SK-N-SH (cell line): ENCODE data around the gene MEF2B. TPM values are rescaled to one million over a fixed set of nuclear protein-coding genes. Genes with fewer than 3 reads are reported as not detected.

Experiments
- CTCF ChIA-PET: fragments of 300-600, 350-600 bp; formaldehyde crosslinking; extraction: SDS; loops from one replicate; lab custom pipeline; 2021; lab: Yijun Ruan, JAX
- POLR2A ChIA-PET: fragments of 350-600 bp; sonication (Branson Sonifier 250); formaldehyde crosslinking; extraction: SDS; loops from one replicate; lab custom pipeline; 2020; ENCODE audit warnings: antibody characterized with exemption, inconsistent platforms; lab: Yijun Ruan, JAX
- DNase-seq: peaks from one replicate; pipeline ENCODE4 v3.0.0; 2012
- H2AFZ ChIP-seq: fragments of 200-600 bp; sonication (generic); 2 replicates; pipeline ENCODE4 v1.8.1; 2016; ENCODE audit warnings: antibody characterized with exemption, mild to moderate bottlenecking, low read depth
- H3F3A ChIP-seq: fragments of 200-600 bp; sonication (generic); replicated peaks from 2 replicates; pipeline ENCODE3; 2016; ENCODE audit warnings: antibody characterized with exemption, mild to moderate bottlenecking; ENCODE audit not compliant: insufficient read depth
- H3K27ac ChIP-seq, 2 experiments: fragments of 200-500 bp in 1 of 2; fragments of 200-600 bp in 1 of 2; sonication (Bioruptor generic) in 1 of 2; sonication (generic), shearing (Covaris generic) in 1 of 2; 2 replicates each; pipeline versions ENCODE4 v1.5.1 to v1.6.1; 2014 to 2016; ENCODE audit warnings: low read depth in 2 of 2, inconsistent platforms in 1 of 2, low read length in 1 of 2, mild to moderate bottlenecking in 1 of 2, mixed read lengths in 1 of 2
- H3K27me3 ChIP-seq: fragments of 200-600 bp; sonication (generic), shearing (Covaris generic); 2 replicates; pipeline ENCODE4 v1.6.1; 2016; ENCODE audit warnings: mixed run types; ENCODE audit not compliant: insufficient read depth
- H3K36me3 ChIP-seq, 2 experiments: fragments of 200-500 bp in 1 of 2; fragments of 200-600 bp in 1 of 2; sonication (Bioruptor generic) in 1 of 2; sonication (generic) in 1 of 2; replicated peaks in 1 of 2; 2 replicates each; pipeline versions ENCODE3 to v1.5.1; 2014 to 2016; ENCODE audit warnings: low read length in 1 of 2, mild to moderate bottlenecking in 1 of 2; ENCODE audit not compliant: insufficient read depth in 2 of 2, control insufficient read depth in 1 of 2
- H3K4me1 ChIP-seq, 2 experiments: fragments of 200-500 bp in 1 of 2; fragments of 200-600 bp in 1 of 2; sonication (Bioruptor generic) in 1 of 2; sonication (generic), shearing (Covaris generic) in 1 of 2; 2 replicates each; pipeline versions ENCODE4 v1.5.1 to v1.6.1; 2014 to 2016; ENCODE audit warnings: low read depth in 1 of 2, low read length in 1 of 2, mixed run types in 1 of 2; ENCODE audit not compliant: insufficient read depth in 2 of 2, control insufficient read depth in 1 of 2
- H3K4me2 ChIP-seq: fragments of 200-600 bp; sonication (generic), shearing (Covaris generic); 2 replicates; pipeline ENCODE4 v1.6.1; 2017; ENCODE audit warnings: mixed run types
- H3K4me3 ChIP-seq, 2 experiments: fragments of 200-500 bp in 1 of 2; fragments of 200-600 bp in 1 of 2; sonication (Bioruptor generic) in 1 of 2; sonication (generic), shearing (Covaris generic) in 1 of 2; 2 replicates each; pipeline versions ENCODE4 v1.5.1 to v1.8.1; 2014 to 2016; ENCODE audit warnings: low read depth in 2 of 2, inconsistent platforms in 1 of 2, low read length in 1 of 2, mild to moderate bottlenecking in 1 of 2, mixed read lengths in 1 of 2, moderate library complexity in 1 of 2
- H3K79me2 ChIP-seq: fragments of 200-600 bp; sonication (generic); 2 replicates; pipeline ENCODE4 v1.8.1; 2017; ENCODE audit warnings: mild to moderate bottlenecking; ENCODE audit not compliant: insufficient read depth
- H3K9ac ChIP-seq: fragments of 200-600 bp; sonication (generic); 2 replicates; pipeline ENCODE4 v1.6.1; 2017; ENCODE audit warnings: mixed run types
- H3K9me2 ChIP-seq: fragments of 200-600 bp; sonication (generic); 2 replicates; pipeline ENCODE4 v1.6.1; 2017; ENCODE audit warnings: mixed run types
- H3K9me3 ChIP-seq: fragments of 200-600 bp; sonication (generic); 2 replicates; pipeline ENCODE4 v1.6.1; 2017; ENCODE audit warnings: mixed run types, mild to moderate bottlenecking, moderate library complexity
- H4K20me1 ChIP-seq: fragments of 200-600 bp; sonication (generic); 2 replicates; pipeline ENCODE4 v1.6.1; 2017; ENCODE audit warnings: mild to moderate bottlenecking, mixed run types; ENCODE audit not compliant: insufficient read depth
- CHD2 ChIP-seq: fragments of 150-350 bp; IDR thresholded peaks from 2 replicates; pipeline ENCODE4 v1.6.1; 2018; ENCODE audit warnings: low read length; ENCODE audit not compliant: partially characterized antibody
- EZH2phosphoT487 ChIP-seq: fragments of 200-600 bp; sonication (generic); IDR thresholded peaks from 2 replicates; pipeline ENCODE4 v1.6.1; 2017; ENCODE audit warnings: low read depth, mixed run types, mild to moderate bottlenecking, antibody characterized with exemption, moderate library complexity, borderline replicate concordance
- GABPA ChIP-seq: IDR thresholded peaks from 2 replicates; pipeline ENCODE4 v1.4.0; 2012; ENCODE audit warnings: low read depth, mild to moderate bottlenecking
- IRF3 ChIP-seq: fragments of 150-350 bp; IDR thresholded peaks from 2 replicates; pipeline ENCODE4 v1.6.1; 2016; ENCODE audit warnings: mild to moderate bottlenecking, low read depth, low read length
- MEF2A ChIP-seq: IDR thresholded peaks from 2 replicates; pipeline ENCODE4 v1.4.0; 2012; ENCODE audit warnings: low read depth, borderline replicate concordance
- NFIC ChIP-seq: IDR thresholded peaks from 2 replicates; pipeline ENCODE4 v1.4.0; 2012; ENCODE audit warnings: borderline replicate concordance
- RCOR1 ChIP-seq: fragments of 150-350 bp; IDR thresholded peaks from 2 replicates; pipeline ENCODE4 v1.6.1; 2017; ENCODE audit warnings: antibody characterized with exemption, low read length
- REST ChIP-seq: IDR thresholded peaks from 2 replicates; pipeline ENCODE4 v1.6.1; 2012; ENCODE audit warnings: mild to moderate bottlenecking, low read depth, low read length, moderate library complexity
- RFX5 ChIP-seq: IDR thresholded peaks from 2 replicates; pipeline ENCODE4 v1.6.1; 2012; ENCODE audit warnings: mild to moderate bottlenecking, improper control_type of control experiment, low read length
- TAF1 ChIP-seq: IDR thresholded peaks from 2 replicates; pipeline ENCODE4 v1.6.1; 2012; ENCODE audit warnings: low read depth, mild to moderate bottlenecking, low read length, moderate library complexity, borderline replicate concordance
- WGBS: methylation state at CpG from one replicate; pipeline ENCODE4 v1.1.6; 2017; ENCODE audit warnings: low lambda C conversion rate; 5-methylcytosine and 5-hydroxymethylcytosine counted together
- polyA plus RNA-seq, 3 experiments: library from polyadenylated mRNA; depleted of rRNA; stranded (reverse); fragments of >200 nt; gene quantifications; 2 replicates each; pipeline ENCODE4 v1.2.3, GENCODE V29; 2012
- TF ChIP-seq, protein P1 (sequence below): IDR thresholded peaks from 2 replicates; pipeline ENCODE4; 2012
- TF ChIP-seq, protein P2 (sequence below): IDR thresholded peaks from 2 replicates; pipeline ENCODE4 v1.4.0; 2012; ENCODE audit warnings: low read depth, borderline replicate concordance

The MEF2B gene
- polyA plus RNA-seq, 1 of the 3 experiments (the other 2 are of a cell fraction): 1.0 TPM

- TF ChIP-seq REST (peak; percentile 47; the same call in 1 of the 2 replicates), TAF1 (peak; percentile 96), RFX5 (0 out of 2 replicates have a peak, but pooled peaks have one; percentile 35), MEF2A (0 out of 2 replicates have a peak, but pooled peaks have one; percentile 26), NFIC (no peak), GABPA (peak; percentile 95)
- TF ChIP-seq, protein P1, sequence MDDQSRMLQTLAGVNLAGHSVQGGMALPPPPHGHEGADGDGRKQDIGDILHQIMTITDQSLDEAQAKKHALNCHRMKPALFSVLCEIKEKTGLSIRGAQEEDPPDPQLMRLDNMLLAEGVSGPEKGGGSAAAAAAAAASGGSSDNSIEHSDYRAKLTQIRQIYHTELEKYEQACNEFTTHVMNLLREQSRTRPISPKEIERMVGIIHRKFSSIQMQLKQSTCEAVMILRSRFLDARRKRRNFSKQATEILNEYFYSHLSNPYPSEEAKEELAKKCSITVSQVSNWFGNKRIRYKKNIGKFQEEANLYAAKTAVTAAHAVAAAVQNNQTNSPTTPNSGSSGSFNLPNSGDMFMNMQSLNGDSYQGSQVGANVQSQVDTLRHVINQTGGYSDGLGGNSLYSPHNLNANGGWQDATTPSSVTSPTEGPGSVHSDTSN: 0 out of 2 replicates have a peak, but pooled peaks have one; percentile 19
- TF ChIP-seq, protein P2, sequence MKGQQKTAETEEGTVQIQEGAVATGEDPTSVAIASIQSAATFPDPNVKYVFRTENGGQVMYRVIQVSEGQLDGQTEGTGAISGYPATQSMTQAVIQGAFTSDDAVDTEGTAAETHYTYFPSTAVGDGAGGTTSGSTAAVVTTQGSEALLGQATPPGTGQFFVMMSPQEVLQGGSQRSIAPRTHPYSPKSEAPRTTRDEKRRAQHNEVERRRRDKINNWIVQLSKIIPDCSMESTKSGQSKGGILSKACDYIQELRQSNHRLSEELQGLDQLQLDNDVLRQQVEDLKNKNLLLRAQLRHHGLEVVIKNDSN: no peak
These were observed 22.2 kb upstream of the MEF2B start, which contains the start of the genes BORCS8 and RFXANK (continued) for GRCh38 chr19:19192078-19192882.

DNA sequence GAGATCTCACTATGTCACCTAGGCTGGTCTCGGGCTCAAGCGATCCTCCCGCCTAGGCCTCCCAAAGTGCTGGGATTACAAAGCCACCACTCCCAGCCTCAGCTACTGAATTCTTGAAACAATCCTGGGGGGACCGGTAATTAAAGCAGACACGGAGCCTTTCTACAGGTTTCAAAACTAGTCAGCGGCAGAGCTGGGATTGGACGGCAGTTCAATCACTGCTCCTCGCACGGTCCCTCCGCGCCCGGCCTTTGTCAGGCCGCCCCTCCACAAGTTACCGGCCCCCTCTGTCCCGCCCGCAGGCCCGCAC is 21.7 kb upstream of the MEF2B start:
- Histone ChIP-seq H4K20me1 (no peaks in the 10 kb centered on the region), H2AFZ (peak overlapping the region; percentile 33; the same call in 1 of the 2 replicates), H3K4me1 (peaks cover 11 to 14% of the 10 kb centered on the region in 2 experiments; a peak in 2 of 4 replicates), H3K4me3 (peak overlapping the region; percentile 58 to 91), H3F3A (peaks cover 3% of the 10 kb centered on the region)
- no peak for TF ChIP-seq EZH2phosphoT487
- TF ChIP-seq IRF3: no peak
- no peak for TF ChIP-seq RCOR1
- TF ChIP-seq, protein P1: no peak
- no peak for TF ChIP-seq CHD2
- TF ChIP-seq, all 33 proteins: peak for 0
- CTCF ChIA-PET: interaction anchor here (0.8 to 1.7 kb wide), 8 partner anchors 10 to 175 kb away, joined by 3 to 15 read pairs (median 4); partner anchors contain the start of gene NR2C2AP
- Histone ChIP-seq H3K27me3 (no peaks in the 10 kb centered on the region), H3K9ac (peak overlapping the region; percentile 97), H3K79me2 (peaks cover 50% of the 10 kb centered on the region), H3K4me2 (peak overlapping the region; percentile 90), H3K27ac (peak overlapping the region; percentile 94 to 97), H3K9me3 (no peaks in the 10 kb centered on the region), H3K36me3 (peaks cover 0 to 4% of the 10 kb centered on the region in 2 experiments), H3K9me2 (no peaks in the 10 kb centered on the region)
- DNase-seq: no peak
- POLR2A ChIA-PET: interaction anchor here (0.6 to 2.5 kb wide), 3 partner anchors 11 to 180 kb away, joined by 3 to 10 read pairs (median 3); partner anchors contain the start of gene NR2C2AP
- 0% methylated on average over 16 of the region's 17 CpGs for WGBS
